ENCODE results near the gene GPD1L.
A peak's percentile ranks its signal among the peaks of the same experiment; 100 is the strongest.

The GPD1L gene

DNA sequence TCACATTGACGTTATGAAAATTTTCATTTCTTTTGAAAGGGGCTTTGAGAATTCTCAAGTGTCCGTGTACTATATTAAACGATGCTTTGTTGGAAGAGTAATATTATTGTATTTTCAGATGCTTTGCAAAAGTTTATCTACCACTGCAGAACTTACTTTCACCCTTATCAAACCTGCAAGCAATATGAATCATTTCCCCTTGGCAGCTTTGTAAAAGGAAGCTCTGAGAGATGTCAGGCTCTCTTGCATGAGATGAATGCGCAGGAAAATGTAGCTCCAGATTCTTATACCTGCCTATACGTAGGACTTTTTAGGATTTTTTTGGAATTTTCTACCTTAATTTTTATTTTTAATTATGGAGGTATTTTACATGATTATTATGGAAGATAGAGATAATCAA lies 34.5 kb downstream of the GPD1L start:
- no peak for DNase-seq

- peak; percentile 56 to 70 for DNase-seq
Observed at GRCh38 chr3:32143849-32144757, 37.7 kb downstream of the GPD1L start.

DNA sequence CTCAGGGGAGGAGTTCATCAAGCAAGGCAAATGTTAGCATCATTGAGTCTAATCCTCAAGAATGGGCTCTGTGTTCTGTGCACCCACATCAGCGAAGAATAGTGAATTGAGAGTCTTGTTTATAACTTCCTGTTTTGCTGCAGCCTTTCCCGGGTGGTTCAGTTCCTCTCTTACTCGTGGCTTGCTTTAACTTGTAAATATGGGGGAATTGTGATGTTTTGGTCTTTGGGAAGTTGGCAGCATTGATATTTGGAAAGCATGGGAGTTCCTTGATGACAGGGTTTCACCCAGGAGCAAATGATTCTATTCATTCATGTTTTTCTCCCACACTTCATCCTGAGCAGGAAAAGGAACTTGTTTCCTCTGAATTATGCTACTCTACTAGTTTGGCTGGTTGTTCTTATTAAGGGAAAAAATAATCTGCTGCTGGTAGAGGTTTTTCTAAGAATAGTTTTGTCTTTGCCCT lies 40.4 kb downstream of the GPD1L start:
- no peak for DNase-seq

DNA sequence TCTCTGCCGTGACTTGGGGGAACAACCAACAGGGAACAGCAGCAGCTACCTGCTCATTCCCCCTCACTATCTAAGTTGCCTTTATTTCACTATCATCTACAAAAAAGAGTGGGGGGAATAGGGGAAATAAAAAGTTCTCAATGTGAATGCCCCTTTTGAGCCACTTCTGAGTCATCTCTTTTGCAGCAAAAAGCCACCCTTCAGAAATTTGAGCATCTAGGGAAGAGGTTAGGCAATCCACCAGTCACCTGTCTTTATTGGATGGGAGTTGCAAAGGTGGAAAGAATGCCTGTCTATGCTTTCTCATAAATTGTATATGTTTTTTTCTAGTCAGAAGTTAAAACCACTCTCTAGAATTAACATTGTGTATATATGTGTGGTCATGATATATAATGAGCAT lies 41.1 kb downstream of the GPD1L start:
- no peak for DNase-seq

- no peak for DNase-seq
Observed at GRCh38 chr3:32147933-32148332, 41.5 kb downstream of the GPD1L start.

- no peak for DNase-seq
Observed at GRCh38 chr3:32148351-32148750, 41.9 kb downstream of the GPD1L start.

GRCh38 chr3:32153414-32154204 lies 47.2 kb downstream of the GPD1L start:
- peak; percentile 1 to 60 for DNase-seq

DNA sequence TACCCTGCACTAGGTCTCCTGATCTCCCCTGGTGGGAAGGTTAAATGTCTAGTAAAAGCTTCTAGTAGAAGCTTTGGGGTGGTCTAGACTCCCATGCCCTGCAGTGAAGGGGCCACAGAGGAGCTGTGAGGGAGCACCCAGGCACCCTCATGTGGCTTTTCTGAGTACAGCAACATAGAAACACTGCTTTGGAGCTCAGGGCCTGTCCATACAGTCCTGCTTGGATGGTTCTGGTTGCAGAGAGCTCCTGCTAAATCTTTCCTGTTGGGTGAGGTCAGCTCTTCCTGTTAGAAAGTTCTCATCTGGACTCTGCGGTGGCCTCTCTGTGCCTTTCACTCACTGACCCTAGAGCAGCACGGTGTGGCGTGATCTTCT lies 47.8 kb downstream of the GPD1L start:
- peak; percentile 16 to 62 for DNase-seq

DNA sequence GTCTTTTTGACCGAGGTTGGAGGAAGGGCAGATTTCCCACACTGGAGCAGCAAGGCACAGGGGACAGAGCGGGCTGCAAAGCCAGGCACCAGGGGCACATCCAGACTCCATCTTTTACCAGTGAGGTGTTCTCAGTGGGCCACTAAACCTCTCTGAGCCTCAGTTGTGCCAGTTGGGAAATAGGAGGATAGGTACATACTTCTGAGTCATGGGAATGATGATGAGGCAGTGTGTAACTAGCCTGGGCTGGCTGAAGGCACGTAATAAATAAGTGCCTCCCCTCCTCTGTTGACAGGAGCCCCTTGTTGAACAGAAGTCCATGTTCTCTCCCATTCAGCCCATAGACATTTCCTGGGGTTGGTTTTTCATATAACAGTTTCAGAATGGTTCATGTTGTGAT lies 48.7 kb downstream of the GPD1L start:
- no peak for DNase-seq

DNA sequence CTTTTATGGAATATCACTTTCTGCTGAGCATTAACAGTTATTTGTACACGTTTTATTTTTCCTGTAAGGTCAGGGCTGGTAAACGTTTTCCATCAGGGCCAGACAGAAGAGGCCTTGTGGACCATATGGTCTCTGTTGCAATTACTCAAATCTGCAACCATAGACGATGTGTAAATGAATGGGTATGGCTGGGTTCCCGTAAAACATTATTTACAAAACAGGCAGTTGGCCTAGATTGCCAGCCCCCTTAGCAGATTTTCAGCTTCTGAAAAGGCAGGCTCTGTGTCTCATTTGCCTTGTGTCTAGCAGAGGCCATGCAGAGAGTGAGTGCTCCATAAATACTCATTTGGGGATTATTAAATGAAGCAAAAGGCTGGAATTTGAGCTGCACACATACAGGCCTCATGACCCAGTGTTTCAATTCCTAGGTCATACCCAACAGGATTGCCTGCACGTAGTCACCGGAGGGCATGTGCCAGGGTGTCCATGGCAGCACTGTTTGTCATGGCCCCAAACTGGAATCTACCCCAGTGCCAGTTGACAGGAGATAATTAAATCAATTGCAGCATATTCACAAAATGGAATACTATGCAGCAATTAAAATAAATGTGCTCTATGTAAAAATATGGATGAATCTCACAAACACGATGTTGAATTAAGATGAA lies 51.3 kb downstream of the GPD1L start:
- peak; percentile 79 to 89 for DNase-seq

DNA sequence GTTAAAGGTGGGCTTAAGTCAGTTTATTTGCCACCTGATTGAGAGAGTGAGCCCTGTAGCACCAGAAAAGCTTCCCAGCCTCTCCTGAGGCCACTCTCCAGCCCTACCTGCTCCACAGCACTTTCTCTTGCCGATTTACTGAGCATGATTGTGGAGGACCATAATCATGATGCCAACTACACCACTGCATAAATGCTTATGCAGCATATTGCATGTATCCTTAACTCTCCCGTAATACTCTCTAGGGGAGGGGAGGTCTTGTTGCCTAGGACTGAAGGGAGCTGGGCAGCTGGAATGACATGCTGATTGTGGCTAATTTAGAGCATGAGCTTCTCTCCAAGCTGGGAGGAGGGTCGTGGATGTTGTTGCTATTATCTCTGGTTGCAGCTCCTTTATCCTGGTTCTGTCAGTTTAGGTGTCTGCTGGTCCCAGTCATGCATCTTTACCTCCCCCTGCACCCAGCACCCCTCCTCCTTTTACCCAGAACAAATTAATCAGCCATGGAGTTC lies 54.3 kb downstream of the GPD1L start:
- DNase-seq = no peak

DNA sequence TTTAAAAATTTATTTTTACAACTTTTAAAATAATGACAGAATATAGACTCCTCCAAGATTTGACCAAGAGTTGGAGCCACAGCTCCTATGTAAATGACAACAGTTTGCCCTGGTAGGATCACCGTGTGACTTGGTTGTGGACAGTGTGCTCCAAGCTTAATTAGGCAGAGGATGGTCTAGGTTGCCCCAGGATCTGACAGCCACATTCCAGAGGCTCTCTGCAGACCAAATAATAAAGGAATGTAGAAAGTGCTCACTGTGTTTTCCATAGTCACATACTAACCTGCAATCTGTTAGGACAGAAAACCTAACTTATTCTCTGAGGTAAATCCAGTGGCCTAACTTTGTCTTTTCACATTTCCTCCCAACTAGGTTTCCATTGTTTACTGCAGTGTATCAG lies 59.0 kb downstream of the GPD1L start:
- no peak for DNase-seq

- no peak for DNase-seq
Observed at GRCh38 chr3:32166654-32167053, 60.2 kb downstream of the GPD1L start.

- no peak for DNase-seq
Observed at GRCh38 chr3:32172420-32172819, 66.0 kb downstream of the GPD1L start.

DNA sequence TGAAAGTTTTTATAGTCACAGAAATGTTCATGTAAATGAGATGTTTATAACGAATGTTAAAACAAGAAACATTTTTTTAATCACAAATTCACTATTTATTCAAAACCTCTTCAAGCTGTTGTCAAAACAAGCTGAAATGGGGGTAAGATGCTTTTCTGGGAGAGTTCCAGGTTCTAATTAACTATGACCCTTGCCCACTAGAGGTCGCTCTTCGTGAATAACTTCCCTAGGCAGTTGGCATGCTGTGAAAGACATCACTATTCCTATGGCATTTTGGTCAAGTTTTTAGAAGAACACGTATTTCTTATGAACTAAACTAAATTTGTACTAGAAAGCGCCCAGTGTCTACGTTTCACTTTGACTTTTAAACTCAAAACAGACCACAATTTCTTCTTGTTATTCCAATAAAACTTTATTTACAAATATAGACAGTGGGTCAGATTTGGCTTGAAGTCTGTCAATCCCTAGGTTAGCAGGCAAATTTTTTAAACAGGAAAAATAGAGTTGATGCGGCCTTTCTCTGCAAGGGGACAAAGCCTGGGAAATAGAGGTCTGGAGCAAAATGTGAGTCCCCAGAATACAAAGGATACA lies 69.3 kb downstream of the GPD1L start:
- peak; percentile 54 for DNase-seq

GRCh38 chr3:32176989-32177701 lies 70.7 kb downstream of the GPD1L start:
- DNase-seq = peak; percentile 42 to 69

- DNase-seq = peak; percentile 70 to 83
Observed at GRCh38 chr3:32177702-32178198, 71.3 kb downstream of the GPD1L start.

GRCh38 chr3:32180141-32180784 lies 73.8 kb downstream of the GPD1L start:
- no peak for DNase-seq

DNA sequence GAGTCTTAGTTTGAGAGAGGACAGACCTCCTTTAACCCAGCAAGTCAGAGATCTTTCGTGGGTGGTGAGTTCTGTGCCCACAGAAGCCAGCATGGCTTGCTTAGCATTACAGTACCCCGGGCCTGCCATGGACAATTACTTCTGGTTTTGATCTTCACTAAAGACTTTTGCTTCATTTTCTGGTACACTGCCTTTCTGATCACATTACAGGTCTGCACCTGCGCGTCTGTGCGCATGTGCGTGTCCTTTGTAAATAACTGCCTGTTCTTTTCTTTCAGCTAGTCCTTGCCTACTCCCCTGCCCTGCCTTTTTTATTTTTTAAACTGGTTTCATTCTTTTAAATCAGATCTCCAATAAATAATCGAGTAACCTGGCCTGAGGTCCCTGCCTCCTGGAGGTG lies 74.9 kb downstream of the GPD1L start:
- DNase-seq = no peak

- DNase-seq = no peak
Observed at GRCh38 chr3:32181796-32182195, 75.4 kb downstream of the GPD1L start.

DNA sequence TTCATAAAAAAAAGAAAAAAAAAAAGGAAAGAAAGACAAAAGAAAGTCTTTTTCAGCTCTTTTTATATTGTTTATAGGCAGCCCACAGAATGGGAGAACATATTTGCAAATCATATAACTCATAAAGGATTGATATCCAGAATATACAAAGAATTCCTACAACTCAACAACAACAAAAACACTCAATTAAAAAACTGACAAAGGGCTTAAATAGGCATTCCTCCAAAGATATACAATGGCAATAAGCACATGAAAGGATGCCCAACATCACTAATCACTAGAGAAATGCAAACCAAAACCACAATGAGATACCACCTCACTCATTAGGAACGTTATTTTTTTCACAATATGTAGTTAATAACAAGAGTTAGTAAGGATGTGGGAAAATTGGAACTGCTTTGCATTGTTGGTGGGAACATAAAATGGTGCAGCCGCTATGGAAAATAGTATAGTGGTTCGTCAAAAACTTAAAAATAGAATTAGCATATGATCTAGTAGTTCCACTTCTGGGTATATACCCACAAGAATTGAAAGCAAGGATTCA lies 77.8 kb downstream of the GPD1L start:
- no peak for DNase-seq
